ENCODE measurements around the gene MASP1.

MASP1 gene

DNA sequence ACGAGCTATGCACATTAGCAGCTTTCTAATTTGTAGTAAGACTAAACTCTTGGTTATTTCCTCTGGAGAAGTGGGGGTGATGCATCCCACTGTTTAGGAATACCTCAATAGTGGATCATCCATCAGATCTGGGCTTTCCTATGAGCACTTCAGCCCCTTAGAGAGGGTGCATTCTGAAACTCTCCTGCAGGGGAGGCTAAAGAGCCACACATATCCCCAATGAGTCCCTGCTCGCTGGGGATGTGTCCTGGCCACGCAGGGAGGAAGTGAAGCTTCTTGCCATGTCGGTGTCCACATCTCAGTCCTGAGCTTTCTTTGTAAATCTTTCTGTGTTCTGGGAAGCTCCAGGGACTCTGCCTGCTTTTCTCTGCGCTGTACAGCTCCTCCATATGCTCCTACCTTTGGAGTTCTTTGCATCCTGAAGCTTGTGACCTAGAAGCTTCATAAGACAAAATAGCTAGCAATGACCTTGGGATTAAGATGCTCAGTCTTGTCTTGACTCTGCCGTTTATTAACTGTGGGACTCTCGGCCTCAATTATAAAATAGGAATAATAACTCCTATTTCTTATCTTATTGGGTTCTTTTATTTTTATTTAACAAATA lies 28.3 kb upstream of the MASP1 start:
- peaks cover 5% of the 10 kb centered on the region for H3K4me1 ChIP-seq (ENCODE audit: control insufficient read depth, insufficient read depth, low read length)
- peaks cover 0 to 3% of the 10 kb centered on the region in 2 donors for H3K27me3 ChIP-seq (ENCODE audit: control insufficient read depth in 1 of 2, insufficient read depth in 2 of 2, low read length in 2 of 2)
- H3K36me3 ChIP-seq (ENCODE audit: control insufficient read depth in 2 of 2, insufficient read depth in 2 of 2, low read length in 2 of 2): no peaks in the 10 kb centered on the region
- peak overlapping the region in 1 of 2 donors; percentile 18 for H3K9ac ChIP-seq (ENCODE audit: low read length in 2 of 2)
- no peak overlapping the region for H3K27ac ChIP-seq (ENCODE audit: low read length)
- no peaks in the 10 kb centered on the region for H3K9me3 ChIP-seq (ENCODE audit: control insufficient read depth in 2 of 2, low read length in 2 of 2)
- H3K4me3 ChIP-seq (ENCODE audit: low read length in 2 of 2): no peak overlapping the region

DNA sequence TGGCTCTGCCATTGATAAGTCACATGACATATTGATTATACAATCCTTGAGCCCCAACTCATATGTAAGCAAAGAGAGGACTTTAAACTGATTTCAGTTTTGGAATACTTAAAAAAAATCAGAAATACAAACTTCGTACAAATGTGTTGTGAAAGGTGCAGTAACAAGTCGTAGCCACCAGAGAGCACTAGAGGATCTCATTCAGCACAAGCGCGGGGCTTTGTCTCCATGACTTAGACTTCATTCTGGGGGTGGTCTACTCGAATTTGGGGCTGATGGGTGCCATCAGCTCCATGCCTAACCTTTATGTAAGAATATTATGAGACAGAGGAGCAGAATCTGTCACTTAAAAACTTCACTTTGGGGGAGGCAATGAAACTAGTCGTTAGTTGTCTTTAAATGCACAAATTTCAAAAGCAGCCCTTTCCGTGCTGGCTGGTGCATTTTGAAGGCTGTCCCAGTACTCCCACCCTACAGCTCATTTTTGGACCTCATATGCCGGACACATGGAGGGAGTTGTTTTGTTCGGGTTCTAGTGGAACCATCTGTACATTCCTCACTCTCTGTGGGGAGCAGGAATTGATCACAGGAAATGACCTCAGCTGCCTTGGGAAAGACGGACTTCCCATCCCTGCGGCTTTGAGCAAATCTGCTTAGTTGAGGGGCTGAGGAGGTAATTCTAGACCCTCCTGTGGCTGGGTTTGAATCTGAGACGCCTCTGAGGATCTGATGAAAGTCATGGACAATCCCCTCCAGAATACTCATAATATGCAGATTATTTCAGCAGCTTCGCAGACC lies 27.5 kb upstream of the MASP1 start:
- H3K27me3 ChIP-seq (ENCODE audit: control insufficient read depth in 1 of 2, insufficient read depth in 2 of 2, low read length in 2 of 2): peaks cover 0 to 3% of the 10 kb centered on the region in 2 donors
- peaks cover 5% of the 10 kb centered on the region for H3K4me1 ChIP-seq (ENCODE audit: control insufficient read depth, insufficient read depth, low read length)
- no peak overlapping the region for H3K27ac ChIP-seq (ENCODE audit: low read length)
- H3K36me3 ChIP-seq (ENCODE audit: control insufficient read depth in 2 of 2, insufficient read depth in 2 of 2, low read length in 2 of 2): no peaks in the 10 kb centered on the region
- H3K9me3 ChIP-seq (ENCODE audit: control insufficient read depth in 2 of 2, low read length in 2 of 2): no peaks in the 10 kb centered on the region
- H3K4me3 ChIP-seq (ENCODE audit: low read length in 2 of 2): peak overlapping the region; percentile 60 to 70
- H3K9ac ChIP-seq (ENCODE audit: low read length in 2 of 2): peak overlapping the region in 1 of 2 donors; percentile 18

GRCh38 chr3:187315872-187316271 lies 24.3 kb upstream of the MASP1 start:
- H3K27ac ChIP-seq (ENCODE audit: low read length): no peak overlapping the region
- no peak overlapping the region for H3K4me3 ChIP-seq (ENCODE audit: low read length in 2 of 2)
- peaks cover 5% of the 10 kb centered on the region for H3K4me1 ChIP-seq (ENCODE audit: control insufficient read depth, insufficient read depth, low read length)
- no peaks in the 10 kb centered on the region for H3K9me3 ChIP-seq (ENCODE audit: control insufficient read depth in 2 of 2, low read length in 2 of 2)
- H3K36me3 ChIP-seq (ENCODE audit: control insufficient read depth in 2 of 2, insufficient read depth in 2 of 2, low read length in 2 of 2): no peaks in the 10 kb centered on the region
- peaks cover 0 to 3% of the 10 kb centered on the region in 2 donors for H3K27me3 ChIP-seq (ENCODE audit: control insufficient read depth in 1 of 2, insufficient read depth in 2 of 2, low read length in 2 of 2)
- H3K9ac ChIP-seq (ENCODE audit: low read length in 2 of 2): no peak overlapping the region

DNA sequence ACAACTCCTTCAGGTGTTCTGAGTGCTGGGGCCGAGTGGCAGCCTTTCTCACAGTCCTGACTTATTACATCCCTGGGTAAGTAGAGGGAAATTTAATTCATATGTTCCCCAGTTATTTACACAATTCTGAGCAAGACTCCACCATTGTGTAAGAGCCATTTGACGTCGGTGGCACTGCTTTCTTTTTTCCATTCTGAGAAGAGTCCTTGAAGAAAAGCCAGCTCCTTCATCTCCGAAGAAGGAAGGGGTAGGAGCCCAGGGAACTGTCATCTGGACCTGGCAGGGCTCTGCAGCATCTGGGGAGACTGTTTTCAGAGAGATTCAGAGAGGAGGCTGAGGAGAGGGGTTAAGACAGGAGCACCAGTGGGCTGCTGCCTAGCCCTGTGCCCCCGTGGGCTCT lies 22.6 kb upstream of the MASP1 start:
- Histone ChIP-seq H3K4me3 (ENCODE audit: low read length in 2 of 2) (no peak overlapping the region), H3K27me3 (ENCODE audit: control insufficient read depth in 1 of 2, insufficient read depth in 2 of 2, low read length in 2 of 2) (peaks cover 0 to 1% of the 10 kb centered on the region in 2 donors), H3K36me3 (ENCODE audit: control insufficient read depth in 2 of 2, insufficient read depth in 2 of 2, low read length in 2 of 2) (no peaks in the 10 kb centered on the region), H3K9ac (ENCODE audit: low read length in 2 of 2) (no peak overlapping the region), H3K27ac (ENCODE audit: low read length) (no peak overlapping the region), H3K9me3 (ENCODE audit: control insufficient read depth in 2 of 2, low read length in 2 of 2) (no peaks in the 10 kb centered on the region), H3K4me1 (ENCODE audit: control insufficient read depth, insufficient read depth, low read length) (peaks cover 2% of the 10 kb centered on the region)

DNA sequence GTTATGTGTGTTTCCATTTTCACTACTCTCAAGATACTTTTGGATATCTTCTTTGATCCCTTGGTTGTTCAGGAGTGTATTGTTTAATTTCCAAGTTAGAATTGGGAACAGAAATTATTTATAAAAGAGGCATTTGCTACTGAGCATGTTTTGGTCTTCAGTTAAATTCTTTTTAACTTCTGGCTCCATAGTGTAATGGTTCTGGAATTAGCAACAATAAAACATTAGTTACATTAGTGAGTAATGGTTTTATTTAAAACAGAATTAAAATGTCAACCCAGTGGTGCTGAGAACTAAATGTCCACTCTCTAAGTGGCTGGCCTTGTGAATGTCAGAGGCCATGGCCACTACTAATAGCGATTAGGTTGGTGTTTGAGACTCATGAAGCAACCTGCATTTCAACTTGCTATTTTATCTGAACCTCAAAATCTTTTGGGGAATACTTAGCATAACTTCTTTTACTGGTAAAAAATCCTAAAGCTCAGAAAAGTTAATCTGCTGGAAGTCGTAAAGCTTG lies 19.5 kb upstream of the MASP1 start:
- no peaks in the 10 kb centered on the region for H3K36me3 ChIP-seq (ENCODE audit: control insufficient read depth in 2 of 2, insufficient read depth in 2 of 2, low read length in 2 of 2)
- no peaks in the 10 kb centered on the region for H3K27me3 ChIP-seq (ENCODE audit: control insufficient read depth in 1 of 2, insufficient read depth in 2 of 2, low read length in 2 of 2)
- no peak overlapping the region for H3K4me3 ChIP-seq (ENCODE audit: low read length in 2 of 2)
- no peak overlapping the region for H3K9ac ChIP-seq (ENCODE audit: low read length in 2 of 2)
- no peaks in the 10 kb centered on the region for H3K9me3 ChIP-seq (ENCODE audit: control insufficient read depth in 2 of 2, low read length in 2 of 2)
- H3K27ac ChIP-seq (ENCODE audit: low read length): no peak overlapping the region
- no peaks in the 10 kb centered on the region for H3K4me1 ChIP-seq (ENCODE audit: control insufficient read depth, insufficient read depth, low read length)

GRCh38 chr3:187310226-187310625 lies 18.7 kb upstream of the MASP1 start:
- H3K4me3 ChIP-seq (ENCODE audit: low read length in 2 of 2): no peak overlapping the region
- no peaks in the 10 kb centered on the region for H3K9me3 ChIP-seq (ENCODE audit: control insufficient read depth in 2 of 2, low read length in 2 of 2)
- H3K9ac ChIP-seq (ENCODE audit: low read length in 2 of 2): no peak overlapping the region
- H3K4me1 ChIP-seq (ENCODE audit: control insufficient read depth, insufficient read depth, low read length): no peaks in the 10 kb centered on the region
- no peak overlapping the region for H3K27ac ChIP-seq (ENCODE audit: low read length)
- H3K36me3 ChIP-seq (ENCODE audit: control insufficient read depth in 2 of 2, insufficient read depth in 2 of 2, low read length in 2 of 2): no peaks in the 10 kb centered on the region
- H3K27me3 ChIP-seq (ENCODE audit: control insufficient read depth in 1 of 2, insufficient read depth in 2 of 2, low read length in 2 of 2): no peaks in the 10 kb centered on the region

DNA sequence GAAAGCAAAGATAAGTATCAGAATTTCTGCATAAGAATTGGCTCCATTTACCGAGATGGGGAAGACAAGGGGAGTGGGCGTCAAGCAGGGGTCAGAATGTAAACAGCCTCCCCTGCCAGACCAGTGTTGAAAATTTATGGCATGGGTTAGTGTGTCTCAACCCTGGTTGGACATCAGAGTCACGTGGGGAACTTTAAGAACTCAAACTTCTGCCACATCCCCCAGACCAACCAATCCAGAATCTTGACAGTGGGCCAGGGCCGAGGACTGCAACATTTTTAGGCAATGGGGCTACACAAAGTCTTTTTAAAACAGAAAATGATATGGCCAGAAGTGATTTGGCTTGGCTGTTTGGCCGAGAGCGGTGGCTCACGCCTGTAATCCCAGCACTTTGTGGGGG lies 14.3 kb upstream of the MASP1 start:
- Histone ChIP-seq H3K27ac (ENCODE audit: low read length) (no peak overlapping the region), H3K9me3 (ENCODE audit: control insufficient read depth in 2 of 2, low read length in 2 of 2) (no peaks in the 10 kb centered on the region), H3K4me1 (ENCODE audit: control insufficient read depth, insufficient read depth, low read length) (no peaks in the 10 kb centered on the region), H3K9ac (ENCODE audit: low read length in 2 of 2) (no peak overlapping the region), H3K4me3 (ENCODE audit: low read length in 2 of 2) (no peak overlapping the region), H3K36me3 (ENCODE audit: control insufficient read depth in 2 of 2, insufficient read depth in 2 of 2, low read length in 2 of 2) (no peaks in the 10 kb centered on the region), H3K27me3 (ENCODE audit: control insufficient read depth in 1 of 2, insufficient read depth in 2 of 2, low read length in 2 of 2) (no peaks in the 10 kb centered on the region)

- H3K27me3 ChIP-seq (ENCODE audit: control insufficient read depth in 1 of 2, insufficient read depth in 2 of 2, low read length in 2 of 2): no peaks in the 10 kb centered on the region
- H3K4me3 ChIP-seq (ENCODE audit: low read length in 2 of 2): no peak overlapping the region
- no peaks in the 10 kb centered on the region for H3K4me1 ChIP-seq (ENCODE audit: control insufficient read depth, insufficient read depth, low read length)
- no peaks in the 10 kb centered on the region for H3K36me3 ChIP-seq (ENCODE audit: control insufficient read depth in 2 of 2, insufficient read depth in 2 of 2, low read length in 2 of 2)
- no peaks in the 10 kb centered on the region for H3K9me3 ChIP-seq (ENCODE audit: control insufficient read depth in 2 of 2, low read length in 2 of 2)
- no peak overlapping the region for H3K27ac ChIP-seq (ENCODE audit: low read length)
- H3K9ac ChIP-seq (ENCODE audit: low read length in 2 of 2): no peak overlapping the region
Measured at GRCh38 chr3:187299611-187300010, 8.1 kb upstream of the MASP1 start.

DNA sequence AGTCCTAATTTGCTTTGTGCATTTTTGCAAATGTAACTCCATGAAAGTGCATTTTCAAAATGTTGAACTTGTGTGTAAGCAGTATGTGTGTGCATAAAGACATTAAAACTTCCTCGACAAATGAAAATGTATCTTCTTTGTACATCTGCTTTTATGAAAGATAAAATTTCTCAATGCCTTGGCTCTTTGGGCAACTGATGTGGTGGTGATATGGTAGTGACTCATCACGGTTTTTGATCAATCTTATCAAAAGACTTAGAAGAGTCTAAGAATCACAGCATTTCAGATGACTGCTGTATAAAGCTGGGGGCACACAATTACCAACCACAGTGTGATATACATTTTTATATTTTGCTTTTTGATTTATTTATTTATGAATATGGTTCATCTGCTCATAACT lies 5.4 kb upstream of the MASP1 start:
- Histone ChIP-seq H3K4me3 (ENCODE audit: low read length in 2 of 2) (no peak overlapping the region), H3K9ac (ENCODE audit: low read length in 2 of 2) (no peak overlapping the region), H3K9me3 (ENCODE audit: control insufficient read depth in 2 of 2, low read length in 2 of 2) (no peaks in the 10 kb centered on the region), H3K27me3 (ENCODE audit: control insufficient read depth in 1 of 2, insufficient read depth in 2 of 2, low read length in 2 of 2) (no peaks in the 10 kb centered on the region), H3K36me3 (ENCODE audit: control insufficient read depth in 2 of 2, insufficient read depth in 2 of 2, low read length in 2 of 2) (no peaks in the 10 kb centered on the region), H3K4me1 (ENCODE audit: control insufficient read depth, insufficient read depth, low read length) (peaks cover 2% of the 10 kb centered on the region), H3K27ac (ENCODE audit: low read length) (no peak overlapping the region)

DNA sequence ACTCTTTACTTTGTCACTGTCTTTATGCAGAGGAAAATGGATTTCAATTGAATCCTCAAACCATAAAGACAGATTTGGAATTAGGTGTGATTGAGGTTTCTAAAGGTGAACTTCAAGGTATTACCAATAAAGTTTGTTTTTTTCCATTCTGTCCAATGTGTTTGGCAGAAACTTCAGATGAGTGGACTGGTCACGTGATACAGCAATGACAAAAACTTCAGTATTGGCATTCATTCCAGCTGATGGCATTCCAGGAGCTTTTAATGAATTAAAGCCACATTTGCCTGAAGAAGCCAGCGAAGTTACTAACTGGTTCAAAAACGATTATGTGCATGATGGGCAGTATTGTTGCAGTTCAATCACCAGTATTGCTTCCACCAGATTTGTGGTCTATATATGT lies 4.5 kb upstream of the MASP1 start:
- no peak overlapping the region for H3K4me3 ChIP-seq (ENCODE audit: low read length in 2 of 2)
- H3K9me3 ChIP-seq (ENCODE audit: control insufficient read depth in 2 of 2, low read length in 2 of 2): no peaks in the 10 kb centered on the region
- H3K27me3 ChIP-seq (ENCODE audit: control insufficient read depth in 1 of 2, insufficient read depth in 2 of 2, low read length in 2 of 2): no peaks in the 10 kb centered on the region
- no peak overlapping the region for H3K27ac ChIP-seq (ENCODE audit: low read length)
- H3K4me1 ChIP-seq (ENCODE audit: control insufficient read depth, insufficient read depth, low read length): peaks cover 9% of the 10 kb centered on the region
- H3K36me3 ChIP-seq (ENCODE audit: control insufficient read depth in 2 of 2, insufficient read depth in 2 of 2, low read length in 2 of 2): no peaks in the 10 kb centered on the region
- no peak overlapping the region for H3K9ac ChIP-seq (ENCODE audit: low read length in 2 of 2)

Data from stomach smooth muscle (tissue), 2 donors.